Heart right ventricle (tissue), 16 donors: ENCODE data around the gene MEIS3. TPM values are rescaled to one million over a fixed set of nuclear protein-coding genes. Genes with fewer than 3 reads are reported as not detected.
"Not testable (repeated sequence)": the region's sequence is repeated elsewhere in the genome, so short reads cannot be mapped to it uniquely, and the experiment has no call there.

Source experiments
- ATAC-seq, 8 donors: fragments of 200-7000 bp; cut with Tn5 transposase; one replicate each; pipeline ENCODE4 v1.9.1; 2020; ENCODE audit warnings: mild to moderate bottlenecking in 8 of 8, moderate library complexity in 8 of 8, moderate number of reproducible peaks in 1 of 8
- DNase-seq, 2 donors: peaks; one replicate each; pipeline ENCODE4 v3.0.0-alpha.2; 2020
- H3K27ac ChIP-seq, 10 donors: fragments of 200-600 bp; sonication (generic) in 2 of 10; one replicate each; pipeline versions ENCODE4 v1.5.0 to v1.8.0; 2020 to 2022; ENCODE audit warnings: mild to moderate bottlenecking in 3 of 10
- H3K27me3 ChIP-seq, 7 donors: fragments of 200-600 bp; one replicate each; pipeline ENCODE4 v1.8.0; 2021 to 2022; ENCODE audit warnings: mild to moderate bottlenecking in 2 of 7
- H3K36me3 ChIP-seq, 9 donors: fragments of 200-600 bp; sonication (generic) in 1 of 9; one replicate each; pipeline versions ENCODE4 v1.5.0 to v1.8.0; 2020 to 2022; ENCODE audit warnings: mild to moderate bottlenecking in 2 of 9
- H3K4me1 ChIP-seq, 9 donors: fragments of 200-600 bp; sonication (generic) in 1 of 9; one replicate each; pipeline versions ENCODE4 v1.5.0 to v1.8.0; 2020 to 2022; ENCODE audit warnings: mild to moderate bottlenecking in 4 of 9
- H3K4me3 ChIP-seq, 10 donors: fragments of 200-600 bp; sonication (generic) in 2 of 10; one replicate each; pipeline versions ENCODE4 v1.5.0 to v1.8.0; 2020 to 2022; ENCODE audit warnings: mild to moderate bottlenecking in 7 of 10, moderate library complexity in 2 of 10
- H3K9me3 ChIP-seq, 11 donors: fragments of 200-600 bp in 10 of 11; sonication (generic) in 2 of 11; one replicate each; pipeline versions ENCODE4 v1.5.0 to v1.8.0; 2013 to 2022; ENCODE audit warnings: mild to moderate bottlenecking in 2 of 11, control low read depth in 1 of 11, moderate library complexity in 1 of 11
- CTCF ChIP-seq, 9 donors: fragments of 200-600 bp; sonication (generic) in 2 of 9; IDR thresholded peaks; one replicate each; pipeline versions ENCODE4 v1.5.0 to v1.8.0; 2021 to 2022; ENCODE audit warnings: antibody characterized with exemption in 9 of 9, mild to moderate bottlenecking in 5 of 9, moderate library complexity in 1 of 9
- WGBS, 2 donors: extraction: QIAGEN DNeasy Blood & Tissue Kit; methylation state at CpG; one replicate each; pipeline ENCODE4 v1.1.7; 2013; ENCODE audit warnings: inconsistent platforms in 1 of 2; 5-methylcytosine and 5-hydroxymethylcytosine counted together
- intact Hi-C, 10 donors: fragments of 100-400 bp; cut with DNase I; formaldehyde crosslinking; loops; one replicate each; pipeline versions ENCODE4 v1.11.1 to v1.14.2; 2022
- polyA plus RNA-seq, 2 donors: library from polyadenylated mRNA; stranded (reverse); fragments of 200-250 nt; gene quantifications; one replicate each; pipeline ENCODE4 v1.2.3, GENCODE V29; 2013
- total RNA-seq, 10 donors: library from RNA; stranded (reverse); fragmentation: NEBNext Ultra II Directional in 3 of 10; extraction: Animal tissue kit (Norgen Biotek cat#: 25700) in 3 of 10; gene quantifications; one replicate each; pipeline versions ENCODE4 v1.2.1 to v1.2.4, GENCODE V29; 2021 to 2023
- donor health status: Arrhythmogenic right ventricular cardiomyopathy.
- donor health status: ischemic (EF 13 %, LVEDD 7.1; RV severe dilation, severe dysfunction).
- donor health status: healthy with polysubstance abuse.
- donor health status: DM: no; HTN: yes; CAD: no.
- donor health status: DM: no; HTN: no; CAD: no.
- donor health status: ischemic (EF 25% LVEDD 6.9; RV normal size, moderate dysfunction).
- donor health status: ischemic (EF 25% LVEDD 5.7; RV mildly dilated, moderate dysfunction).
- donor health status: healthy.
- donor health status: DM: yes; HTN: yes; CAD: no.
- donor health status: Ischemic cardiomyopathy.
- donor health status: ischemic (EF 35%, LVEDD 5.7; RV mildly dilated, moderate dysfunction).
- donor health status: nonischemic (EF 11% LVEDD 7.7; RV severe dilation, severe dysfunction).
- donor health status: DM: yes; HTN: yes; CAD: no.
- donor health status: PGD.
- donor health status: ischemic (EF 29% LVEDD 5.4; RV normal size, mild dysfunction).
- donor health status: nonischemic (EF 23%, LVEDD 6.1; RV moderate dilation, normal function).

The MEIS3 gene
- total and polyA plus RNA-seq, 12 donors: 0.71 to 7.2 (median 2.5) TPM

GRCh38 chr19:47415953-47416642 is 3.2 kb downstream of the MEIS3 start:
- Histone ChIP-seq H3K4me3 (no peak overlapping the region), H3K27ac (no peak overlapping the region), H3K27me3 (peaks cover 3 to 84% (median 70%) of the 10 kb centered on the region in 7 donors), H3K9me3 (no peaks in the 10 kb centered on the region), H3K4me1 (peaks cover 0 to 12% (median 4%) of the 10 kb centered on the region in 9 donors), H3K36me3 (no peaks in the 10 kb centered on the region)
- intact Hi-C loops: no loop called here
- no peak for TF ChIP-seq CTCF (IDR thresholded peaks at IDR 0.05)
- DNase-seq: no peak
- 91% methylated on average over 21 of the region's 21 CpGs for WGBS, 2 donors
- ATAC-seq: no peak

- ATAC-seq (peak in 2 of 8 donors; percentile 20 to 52), DNase-seq (no peak)
- WGBS, 2 donors: 73 to 76% methylated on average over 21 of the region's 21 CpGs
- no peaks in the 10 kb centered on the region for H3K36me3 ChIP-seq
- H3K4me3 ChIP-seq: no peak overlapping the region
- TF ChIP-seq CTCF (IDR thresholded peaks at IDR 0.05): peak in 2 of 9 donors; percentile 14 to 17
- H3K9me3 ChIP-seq: no peaks in the 10 kb centered on the region
- H3K27me3 ChIP-seq: peaks cover 0 to 72% (median 57%) of the 10 kb centered on the region in 7 donors
- peaks cover 0 to 9% (median 4%) of the 10 kb centered on the region in 9 donors for H3K4me1 ChIP-seq
- H3K27ac ChIP-seq: no peak overlapping the region
- intact Hi-C loops: no loop called here
Measured at GRCh38 chr19:47414469-47414868, 4.9 kb downstream of the MEIS3 start.

GRCh38 chr19:47413941-47414340 is 5.4 kb downstream of the MEIS3 start:
- H3K27ac ChIP-seq: no peak overlapping the region
- ATAC-seq (no peak), DNase-seq (no peak)
- no peaks in the 10 kb centered on the region for H3K9me3 ChIP-seq
- intact Hi-C loops: no loop called here
- no peak for TF ChIP-seq CTCF (IDR thresholded peaks at IDR 0.05)
- H3K4me3 ChIP-seq: no peak overlapping the region
- H3K36me3 ChIP-seq: no peaks in the 10 kb centered on the region
- peaks cover 0 to 9% (median 4%) of the 10 kb centered on the region in 9 donors for H3K4me1 ChIP-seq
- WGBS, 2 donors: 90 to 91% methylated on average over 16 of the region's 16 CpGs
- H3K27me3 ChIP-seq: peaks cover 0 to 66% (median 55%) of the 10 kb centered on the region in 7 donors

GRCh38 chr19:47411696-47412095 is 7.6 kb downstream of the MEIS3 start:
- WGBS, 2 donors: 70 to 75% methylated on average over 9 of the region's 9 CpGs
- ATAC-seq: not testable (repeated sequence)

GRCh38 chr19:47411101-47411500 is 8.2 kb downstream of the MEIS3 start:
- Histone ChIP-seq H3K4me3 (no peak overlapping the region), H3K27ac (no peak overlapping the region), H3K4me1 (no peaks in the 10 kb centered on the region), H3K27me3 (peaks cover 0 to 66% (median 55%) of the 10 kb centered on the region in 7 donors), H3K9me3 (no peaks in the 10 kb centered on the region), H3K36me3 (no peaks in the 10 kb centered on the region)
- WGBS, 2 donors: 82 to 84% methylated on average over 8 of the region's 8 CpGs
- no peak for DNase-seq
- no peak for ATAC-seq
- intact Hi-C loops: no loop called here
- no peak for TF ChIP-seq CTCF (IDR thresholded peaks at IDR 0.05)

More at GRCh38 chr19:47411696-47412095, 7.6 kb downstream of the MEIS3 start:
- H3K4me3 ChIP-seq, H3K27ac ChIP-seq, H3K9me3 ChIP-seq, H3K36me3 ChIP-seq, intact Hi-C loops, H3K4me1 ChIP-seq, DNase-seq: not testable (repeated sequence)
- H3K27me3 ChIP-seq: peaks cover 0 to 66% (median 55%) of the 10 kb centered on the region in 7 donors
